Vagina (tissue), 2 donors: ENCODE results near the gene SLC39A3. TPM values are rescaled to one million over a fixed set of nuclear protein-coding genes. Genes with fewer than 3 reads are reported as not detected.

ENCODE experiments used
- DNase-seq, 2 donors: peaks; one replicate each; pipeline ENCODE4 v3.0.0-alpha.2; 2017; ENCODE audit errors: extremely low spot score in 2 of 2
- H3K27ac ChIP-seq: fragments of 200-600 bp; sonication (generic); one replicate; pipeline ENCODE4 v1.5.1; 2019
- H3K27me3 ChIP-seq: fragments of 200-600 bp; sonication (generic); one replicate; pipeline ENCODE4 v1.5.1; 2019
- H3K36me3 ChIP-seq, 2 donors: fragments of 200-600 bp; sonication (generic); one replicate each; pipeline ENCODE4 v1.5.1; 2017 to 2019
- H3K4me1 ChIP-seq: fragments of 200-600 bp; sonication (generic); one replicate; pipeline ENCODE4 v1.5.1; 2019
- H3K4me3 ChIP-seq, 2 donors: fragments of 200-600 bp; sonication (generic); 1 replicate in 1 of 2; 2 replicates in 1 of 2; pipeline ENCODE4 v1.5.1; 2016 to 2019
- H3K9me3 ChIP-seq: fragments of 200-600 bp; sonication (generic); one replicate; pipeline ENCODE4 v1.5.1; 2019
- CTCF ChIP-seq, 3 experiments: fragments of 450-650 bp in 2 of 3; fragments of 200-600 bp in 1 of 3; sonication (generic) in 1 of 3; IDR thresholded peaks; one replicate each; pipeline ENCODE4 v1.5.1; 2017 to 2019; ENCODE audit warnings: antibody characterized with exemption in 3 of 3, mild to moderate bottlenecking in 2 of 3, moderate library complexity in 2 of 3
- POLR2A ChIP-seq, 2 donors: fragments of 450-650 bp; IDR thresholded peaks; one replicate each; pipeline ENCODE4 v1.6.1; 2017; ENCODE audit warnings: antibody characterized with exemption in 2 of 2, mild to moderate bottlenecking in 2 of 2, moderate library complexity in 2 of 2
- POLR2AphosphoS5 ChIP-seq, 2 donors: sonication (generic); formaldehyde crosslinking; IDR thresholded peaks; one replicate each; pipeline ENCODE4 v1.9.0; 2017; ENCODE audit warnings: antibody characterized with exemption in 2 of 2, mild to moderate bottlenecking in 2 of 2, low read depth in 1 of 2; ENCODE audit not compliant: insufficient read depth in 1 of 2
- intact Hi-C: fragments of 100-400 bp; cut with DNase I; formaldehyde crosslinking; loops from one replicate; pipeline ENCODE4 v1.15.1; 2023
- total RNA-seq: library from RNA; depleted of rRNA; stranded (reverse); fragments of >200 nt; gene quantifications from one replicate; pipeline ENCODE4 v1.2.3, GENCODE V29; 2016

SLC39A3 gene
- total RNA-seq, 1 donor from 2014 or later: 27.7 TPM

DNA sequence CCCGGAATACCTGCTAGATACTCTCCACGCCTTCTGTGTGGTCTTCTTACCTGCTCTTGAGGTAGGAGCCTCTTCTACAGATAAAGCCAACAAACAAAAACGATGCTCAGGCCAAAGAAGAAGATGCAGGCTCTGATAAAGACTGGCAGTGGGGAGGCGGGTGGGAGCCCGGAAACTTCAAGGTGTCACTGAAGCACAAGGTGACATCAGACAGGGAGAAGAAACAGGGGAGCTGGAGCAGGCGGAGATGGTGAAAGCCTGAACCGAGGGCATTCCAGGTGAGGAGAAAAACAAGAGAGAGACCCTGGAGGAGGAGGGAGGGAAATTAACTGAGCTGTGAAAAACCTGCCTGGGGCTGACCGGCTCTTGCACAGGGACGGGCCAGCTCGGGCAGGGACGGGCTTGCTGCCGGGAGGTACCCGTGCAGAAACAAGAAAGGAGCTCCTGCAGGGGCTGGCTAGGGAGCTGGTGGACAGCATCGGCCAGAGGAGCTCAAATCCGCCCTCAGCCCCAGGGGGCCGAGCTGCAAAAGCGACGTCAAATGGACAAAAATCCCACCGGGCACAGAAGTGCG is 56.3 kb downstream of the SLC39A3 start:
- Histone ChIP-seq H3K4me1 (no peaks in the 10 kb centered on the region), H3K36me3 (no peaks in the 10 kb centered on the region), H3K9me3 (no peaks in the 10 kb centered on the region), H3K4me3 (no peak overlapping the region), H3K27ac (no peak overlapping the region), H3K27me3 (no peaks in the 10 kb centered on the region)
- TF ChIP-seq POLR2AphosphoS5 (IDR thresholded peaks at IDR 0.05; ENCODE audit: insufficient read depth in 1 of 2, low read depth in 1 of 2) (no peak), CTCF (IDR thresholded peaks at IDR 0.05) (no peak), POLR2A (IDR thresholded peaks at IDR 0.05) (no peak)
- intact Hi-C loops: no loop called here
- no peak for DNase-seq

Other genes with a start within 250 kb of the SLC39A3 start
- gene GNG7, start 37.3 kb downstream of the SLC39A3 start, total RNA-seq: 2.0 TPM
- gene DIRAS1, start 18.6 kb downstream of the SLC39A3 start, total RNA-seq: 2.0 TPM
- gene SGTA, start 43.3 kb upstream of the SLC39A3 start, total RNA-seq: 58.4 TPM
- gene THOP1, start 45.5 kb upstream of the SLC39A3 start, total RNA-seq: 28.5 TPM
- gene ZNF554, start 79.9 kb upstream of the SLC39A3 start, total RNA-seq: 6.9 TPM
- gene ZNF555, start 101.5 kb upstream of the SLC39A3 start, total RNA-seq: 3.7 TPM
- not detected for gene ZNF556, start 127.3 kb upstream of the SLC39A3 start, total RNA-seq
- gene ZNF57, start 160.9 kb upstream of the SLC39A3 start, total RNA-seq: 7.4 TPM
- gene ZNF77, start 205.0 kb upstream of the SLC39A3 start, total RNA-seq: 6.4 TPM
- gene TLE6, start 237.5 kb upstream of the SLC39A3 start, total RNA-seq: 10.6 TPM